HEK293 (cell line): ENCODE results near the gene CYB5R4.
A peak's percentile ranks its signal among the peaks of the same experiment; 100 is the strongest.

Experiments used
- FEZF1 ChIP-seq: fragments of 450-650 bp; formaldehyde crosslinking; IDR thresholded peaks from 2 replicates; pipeline ENCODE4 v1.5.1; 2016; ENCODE audit warnings: missing biosample characterization, missing genetic modification characterization
- GLI4 ChIP-seq: fragments of 450-650 bp; formaldehyde crosslinking; IDR thresholded peaks from 2 replicates; pipeline ENCODE4 v1.5.1; 2016; ENCODE audit warnings: missing biosample characterization, missing genetic modification characterization
- MZF1 ChIP-seq: fragments of 450-650 bp; formaldehyde crosslinking; IDR thresholded peaks from 2 replicates; pipeline ENCODE4 v1.5.1; 2017; ENCODE audit warnings: missing biosample characterization, missing genetic modification characterization, borderline replicate concordance
- OSR2 ChIP-seq: fragments of 450-650 bp; formaldehyde crosslinking; IDR thresholded peaks from 2 replicates; pipeline ENCODE4 v1.5.1; 2016; ENCODE audit warnings: missing biosample characterization, missing genetic modification characterization
- SALL2 ChIP-seq: fragments of 450-650 bp; formaldehyde crosslinking; IDR thresholded peaks from 2 replicates; pipeline ENCODE4 v1.5.0; 2017; ENCODE audit warnings: missing biosample characterization, mild to moderate bottlenecking, missing genetic modification characterization, borderline replicate concordance
- SETDB1 ChIP-seq: IDR thresholded peaks from one replicate; pipeline ENCODE4 v1.6.1; 2017; ENCODE audit warnings: mild to moderate bottlenecking, low read length, moderate library complexity, mixed read lengths; ENCODE audit not compliant: insufficient read length
- ZNF16 ChIP-seq: fragments of 450-650 bp; formaldehyde crosslinking; IDR thresholded peaks from 2 replicates; pipeline ENCODE4 v1.5.1; 2016; ENCODE audit warnings: low read depth, missing biosample characterization, missing genetic modification characterization
- ZNF202 ChIP-seq: fragments of 450-650 bp; formaldehyde crosslinking; IDR thresholded peaks from 2 replicates; pipeline ENCODE4 v1.5.1; 2016; ENCODE audit warnings: missing biosample characterization, missing genetic modification characterization, borderline replicate concordance
- ZNF214 ChIP-seq: fragments of 450-650 bp; formaldehyde crosslinking; IDR thresholded peaks from 2 replicates; pipeline ENCODE4 v1.5.1; 2017; ENCODE audit warnings: missing biosample characterization, mild to moderate bottlenecking, missing genetic modification characterization, borderline replicate concordance
- ZNF266 ChIP-seq: fragments of 450-650 bp; formaldehyde crosslinking; IDR thresholded peaks from 2 replicates; pipeline ENCODE4 v1.5.1; 2016; ENCODE audit warnings: missing biosample characterization, missing genetic modification characterization, low read depth
- ZNF426 ChIP-seq: fragments of 450-650 bp; formaldehyde crosslinking; IDR thresholded peaks from 2 replicates; pipeline ENCODE4 v1.5.1; 2017; ENCODE audit warnings: missing biosample characterization, missing genetic modification characterization, mild to moderate bottlenecking, inconsistent platforms, moderate library complexity
- ZNF48 ChIP-seq: fragments of 450-650 bp; formaldehyde crosslinking; IDR thresholded peaks from 2 replicates; pipeline ENCODE4 v1.5.1; 2016; ENCODE audit warnings: missing biosample characterization, missing genetic modification characterization
- ZNF514 ChIP-seq: fragments of 450-650 bp; formaldehyde crosslinking; IDR thresholded peaks from 2 replicates; pipeline ENCODE4 v1.5.1; 2016; ENCODE audit warnings: missing biosample characterization, missing genetic modification characterization
- ZNF530 ChIP-seq: fragments of 450-650 bp; formaldehyde crosslinking; IDR thresholded peaks from 2 replicates; pipeline ENCODE4 v1.5.1; 2016; ENCODE audit warnings: low read depth, missing biosample characterization, missing genetic modification characterization
- ZNF544 ChIP-seq: fragments of 450-650 bp; formaldehyde crosslinking; IDR thresholded peaks from 2 replicates; pipeline ENCODE4 v1.5.0; 2017; ENCODE audit warnings: missing biosample characterization, missing genetic modification characterization
- ZNF654 ChIP-seq: fragments of 450-650 bp; formaldehyde crosslinking; IDR thresholded peaks from 2 replicates; pipeline ENCODE4 v1.5.1; 2016; ENCODE audit warnings: low read depth, missing biosample characterization, missing genetic modification characterization
- ZNF664 ChIP-seq: fragments of 450-650 bp; formaldehyde crosslinking; IDR thresholded peaks from 2 replicates; pipeline ENCODE4 v1.5.1; 2016; ENCODE audit warnings: missing biosample characterization, missing genetic modification characterization
- ZNF747 ChIP-seq: fragments of 450-650 bp; formaldehyde crosslinking; IDR thresholded peaks from 2 replicates; pipeline ENCODE4 v1.5.1; 2016; ENCODE audit warnings: missing biosample characterization, missing genetic modification characterization
- ZNF785 ChIP-seq: fragments of 450-650 bp; formaldehyde crosslinking; IDR thresholded peaks from 2 replicates; pipeline ENCODE4 v1.5.1; 2016; ENCODE audit warnings: missing biosample characterization, missing genetic modification characterization
- ZNF830 ChIP-seq: fragments of 450-650 bp; IDR thresholded peaks from 2 replicates; pipeline ENCODE4 v1.5.0; 2018; ENCODE audit warnings: missing biosample characterization, missing genetic modification characterization, low read depth, mild to moderate bottlenecking, moderate library complexity
- TF ChIP-seq, protein P1 (sequence below): fragments of 450-650 bp; formaldehyde crosslinking; IDR thresholded peaks from 2 replicates; pipeline ENCODE4 v1.5.1; 2016; ENCODE audit warnings: missing biosample characterization, missing genetic modification characterization
- TF ChIP-seq, protein P2 (sequence below): fragments of 450-650 bp; formaldehyde crosslinking; IDR thresholded peaks from 2 replicates; pipeline ENCODE4 v1.5.1; 2017; ENCODE audit warnings: missing biosample characterization, mild to moderate bottlenecking, missing genetic modification characterization, moderate library complexity
- TF ChIP-seq, protein P3 (sequence below): fragments of 450-650 bp; formaldehyde crosslinking; IDR thresholded peaks from 2 replicates; pipeline ENCODE4 v1.5.1; 2016; ENCODE audit warnings: missing biosample characterization, missing genetic modification characterization
- TF ChIP-seq, protein P4 (sequence below): fragments of 450-650 bp; formaldehyde crosslinking; IDR thresholded peaks from 2 replicates; pipeline ENCODE4 v1.5.1; 2016; ENCODE audit warnings: missing biosample characterization, missing genetic modification characterization, low read depth
- TF ChIP-seq, protein P5 (sequence below): fragments of 450-650 bp; formaldehyde crosslinking; IDR thresholded peaks from 2 replicates; pipeline ENCODE4 v1.5.1; 2016; ENCODE audit warnings: missing biosample characterization, missing genetic modification characterization
- TF ChIP-seq, protein P6 (sequence below): fragments of 450-650 bp; formaldehyde crosslinking; conservative IDR thresholded peaks from 2 replicates; pipeline ENCODE4 v1.5.1; 2016; ENCODE audit warnings: low read depth, missing biosample characterization, missing genetic modification characterization

The CYB5R4 gene

DNA sequence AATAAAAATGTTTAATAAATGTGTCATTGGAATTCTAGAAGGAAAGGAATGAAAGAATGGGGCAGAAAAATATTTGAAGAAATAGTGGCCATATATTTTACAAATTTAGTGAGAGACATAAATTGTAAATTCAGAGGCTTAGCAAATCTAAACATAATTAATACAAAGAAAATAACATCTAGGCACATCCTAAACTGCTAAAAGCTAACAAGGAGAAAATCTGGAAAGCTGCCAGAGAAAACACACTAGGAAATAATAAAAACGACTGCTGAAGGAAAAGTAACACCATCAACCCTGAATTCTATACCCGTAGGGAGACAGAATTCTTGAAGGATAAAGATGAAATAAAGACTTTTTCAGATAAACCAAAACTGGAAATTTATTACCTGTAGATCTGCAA, 23.8 kb downstream of the CYB5R4 start (continued):
- TF ChIP-seq, protein P1, sequence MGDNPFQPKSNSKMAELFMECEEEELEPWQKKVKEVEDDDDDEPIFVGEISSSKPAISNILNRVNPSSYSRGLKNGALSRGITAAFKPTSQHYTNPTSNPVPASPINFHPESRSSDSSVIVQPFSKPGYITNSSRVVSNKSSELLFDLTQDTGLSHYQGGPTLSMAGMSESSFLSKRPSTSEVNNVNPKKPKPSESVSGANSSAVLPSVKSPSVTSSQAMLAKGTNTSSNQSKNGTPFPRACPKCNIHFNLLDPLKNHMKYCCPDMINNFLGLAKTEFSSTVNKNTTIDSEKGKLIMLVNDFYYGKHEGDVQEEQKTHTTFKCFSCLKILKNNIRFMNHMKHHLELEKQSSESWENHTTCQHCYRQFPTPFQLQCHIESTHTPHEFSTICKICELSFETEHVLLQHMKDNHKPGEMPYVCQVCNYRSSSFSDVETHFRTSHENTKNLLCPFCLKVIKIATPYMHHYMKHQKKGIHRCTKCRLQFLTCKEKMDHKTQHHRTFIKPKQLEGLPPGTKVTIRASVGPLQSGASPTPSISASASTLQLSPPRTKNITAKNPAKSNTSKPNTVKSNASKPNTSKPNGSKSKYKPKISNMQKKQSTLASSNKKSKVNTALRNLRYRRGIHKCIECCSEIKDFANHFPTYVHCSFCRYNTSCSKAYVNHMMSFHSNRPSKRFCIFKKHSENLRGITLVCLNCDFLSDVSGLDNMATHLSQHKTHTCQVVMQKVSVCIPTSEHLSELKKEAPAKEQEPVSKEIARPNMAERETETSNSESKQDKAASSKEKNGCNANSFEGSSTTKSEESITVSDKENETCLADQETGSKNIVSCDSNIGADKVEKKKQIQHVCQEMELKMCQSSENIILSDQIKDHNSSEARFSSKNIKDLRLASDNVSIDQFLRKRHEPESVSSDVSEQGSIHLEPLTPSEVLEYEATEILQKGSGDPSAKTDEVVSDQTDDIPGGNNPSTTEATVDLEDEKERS, result no peak
- no peak for TF ChIP-seq ZNF654
- no peak for TF ChIP-seq SETDB1
- no peak for TF ChIP-seq MZF1 (tag by site-specific recombination)
- TF ChIP-seq ZNF830 (tag by site-specific recombination), result 0 out of 2 replicates have a peak, but pooled peaks have one; percentile 21
- TF ChIP-seq, protein P2, sequence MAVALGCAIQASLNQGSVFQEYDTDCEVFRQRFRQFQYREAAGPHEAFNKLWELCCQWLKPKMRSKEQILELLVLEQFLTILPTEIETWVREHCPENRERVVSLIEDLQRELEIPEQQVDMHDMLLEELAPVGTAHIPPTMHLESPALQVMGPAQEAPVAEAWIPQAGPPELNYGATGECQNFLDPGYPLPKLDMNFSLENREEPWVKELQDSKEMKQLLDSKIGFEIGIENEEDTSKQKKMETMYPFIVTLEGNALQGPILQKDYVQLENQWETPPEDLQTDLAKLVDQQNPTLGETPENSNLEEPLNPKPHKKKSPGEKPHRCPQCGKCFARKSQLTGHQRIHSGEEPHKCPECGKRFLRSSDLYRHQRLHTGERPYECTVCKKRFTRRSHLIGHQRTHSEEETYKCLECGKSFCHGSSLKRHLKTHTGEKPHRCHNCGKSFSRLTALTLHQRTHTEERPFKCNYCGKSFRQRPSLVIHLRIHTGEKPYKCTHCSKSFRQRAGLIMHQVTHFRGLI (tag by site-specific recombination), result no peak
- no peak for TF ChIP-seq ZNF514 (tag by site-specific recombination)
- TF ChIP-seq ZNF530 (tag by site-specific recombination), result no peak
- no peak for TF ChIP-seq ZNF785
- no peak for TF ChIP-seq ZNF544
- no peak for TF ChIP-seq ZNF48 (tag by site-specific recombination)
- TF ChIP-seq ZNF747, result no peak
- peak; percentile 74 for TF ChIP-seq FEZF1 (tag by site-specific recombination)
- TF ChIP-seq, protein P3, sequence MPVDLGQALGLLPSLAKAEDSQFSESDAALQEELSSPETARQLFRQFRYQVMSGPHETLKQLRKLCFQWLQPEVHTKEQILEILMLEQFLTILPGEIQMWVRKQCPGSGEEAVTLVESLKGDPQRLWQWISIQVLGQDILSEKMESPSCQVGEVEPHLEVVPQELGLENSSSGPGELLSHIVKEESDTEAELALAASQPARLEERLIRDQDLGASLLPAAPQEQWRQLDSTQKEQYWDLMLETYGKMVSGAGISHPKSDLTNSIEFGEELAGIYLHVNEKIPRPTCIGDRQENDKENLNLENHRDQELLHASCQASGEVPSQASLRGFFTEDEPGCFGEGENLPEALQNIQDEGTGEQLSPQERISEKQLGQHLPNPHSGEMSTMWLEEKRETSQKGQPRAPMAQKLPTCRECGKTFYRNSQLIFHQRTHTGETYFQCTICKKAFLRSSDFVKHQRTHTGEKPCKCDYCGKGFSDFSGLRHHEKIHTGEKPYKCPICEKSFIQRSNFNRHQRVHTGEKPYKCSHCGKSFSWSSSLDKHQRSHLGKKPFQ (tag by site-specific recombination), result 0 out of 2 replicates have a peak, but pooled peaks have one; percentile 19
- peak; percentile 68; the same call in 1 of the 2 replicates for TF ChIP-seq OSR2
- TF ChIP-seq, protein P4, sequence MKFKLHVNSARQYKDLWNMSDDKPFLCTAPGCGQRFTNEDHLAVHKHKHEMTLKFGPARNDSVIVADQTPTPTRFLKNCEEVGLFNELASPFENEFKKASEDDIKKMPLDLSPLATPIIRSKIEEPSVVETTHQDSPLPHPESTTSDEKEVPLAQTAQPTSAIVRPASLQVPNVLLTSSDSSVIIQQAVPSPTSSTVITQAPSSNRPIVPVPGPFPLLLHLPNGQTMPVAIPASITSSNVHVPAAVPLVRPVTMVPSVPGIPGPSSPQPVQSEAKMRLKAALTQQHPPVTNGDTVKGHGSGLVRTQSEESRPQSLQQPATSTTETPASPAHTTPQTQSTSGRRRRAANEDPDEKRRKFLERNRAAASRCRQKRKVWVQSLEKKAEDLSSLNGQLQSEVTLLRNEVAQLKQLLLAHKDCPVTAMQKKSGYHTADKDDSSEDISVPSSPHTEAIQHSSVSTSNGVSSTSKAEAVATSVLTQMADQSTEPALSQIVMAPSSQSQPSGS (tag by site-specific recombination), result no peak
- TF ChIP-seq ZNF214, result no peak
- TF ChIP-seq SALL2 (tag by site-specific recombination), result no peak
- TF ChIP-seq, protein P5, sequence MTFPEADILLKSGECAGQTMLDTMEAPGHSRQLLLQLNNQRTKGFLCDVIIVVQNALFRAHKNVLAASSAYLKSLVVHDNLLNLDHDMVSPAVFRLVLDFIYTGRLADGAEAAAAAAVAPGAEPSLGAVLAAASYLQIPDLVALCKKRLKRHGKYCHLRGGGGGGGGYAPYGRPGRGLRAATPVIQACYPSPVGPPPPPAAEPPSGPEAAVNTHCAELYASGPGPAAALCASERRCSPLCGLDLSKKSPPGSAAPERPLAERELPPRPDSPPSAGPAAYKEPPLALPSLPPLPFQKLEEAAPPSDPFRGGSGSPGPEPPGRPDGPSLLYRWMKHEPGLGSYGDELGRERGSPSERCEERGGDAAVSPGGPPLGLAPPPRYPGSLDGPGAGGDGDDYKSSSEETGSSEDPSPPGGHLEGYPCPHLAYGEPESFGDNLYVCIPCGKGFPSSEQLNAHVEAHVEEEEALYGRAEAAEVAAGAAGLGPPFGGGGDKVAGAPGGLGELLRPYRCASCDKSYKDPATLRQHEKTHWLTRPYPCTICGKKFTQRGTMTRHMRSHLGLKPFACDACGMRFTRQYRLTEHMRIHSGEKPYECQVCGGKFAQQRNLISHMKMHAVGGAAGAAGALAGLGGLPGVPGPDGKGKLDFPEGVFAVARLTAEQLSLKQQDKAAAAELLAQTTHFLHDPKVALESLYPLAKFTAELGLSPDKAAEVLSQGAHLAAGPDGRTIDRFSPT (tag by site-specific recombination), result no peak
- no peak for TF ChIP-seq ZNF266
- no peak for TF ChIP-seq ZNF16
- TF ChIP-seq ZNF664, result no peak
- TF ChIP-seq, protein P6, sequence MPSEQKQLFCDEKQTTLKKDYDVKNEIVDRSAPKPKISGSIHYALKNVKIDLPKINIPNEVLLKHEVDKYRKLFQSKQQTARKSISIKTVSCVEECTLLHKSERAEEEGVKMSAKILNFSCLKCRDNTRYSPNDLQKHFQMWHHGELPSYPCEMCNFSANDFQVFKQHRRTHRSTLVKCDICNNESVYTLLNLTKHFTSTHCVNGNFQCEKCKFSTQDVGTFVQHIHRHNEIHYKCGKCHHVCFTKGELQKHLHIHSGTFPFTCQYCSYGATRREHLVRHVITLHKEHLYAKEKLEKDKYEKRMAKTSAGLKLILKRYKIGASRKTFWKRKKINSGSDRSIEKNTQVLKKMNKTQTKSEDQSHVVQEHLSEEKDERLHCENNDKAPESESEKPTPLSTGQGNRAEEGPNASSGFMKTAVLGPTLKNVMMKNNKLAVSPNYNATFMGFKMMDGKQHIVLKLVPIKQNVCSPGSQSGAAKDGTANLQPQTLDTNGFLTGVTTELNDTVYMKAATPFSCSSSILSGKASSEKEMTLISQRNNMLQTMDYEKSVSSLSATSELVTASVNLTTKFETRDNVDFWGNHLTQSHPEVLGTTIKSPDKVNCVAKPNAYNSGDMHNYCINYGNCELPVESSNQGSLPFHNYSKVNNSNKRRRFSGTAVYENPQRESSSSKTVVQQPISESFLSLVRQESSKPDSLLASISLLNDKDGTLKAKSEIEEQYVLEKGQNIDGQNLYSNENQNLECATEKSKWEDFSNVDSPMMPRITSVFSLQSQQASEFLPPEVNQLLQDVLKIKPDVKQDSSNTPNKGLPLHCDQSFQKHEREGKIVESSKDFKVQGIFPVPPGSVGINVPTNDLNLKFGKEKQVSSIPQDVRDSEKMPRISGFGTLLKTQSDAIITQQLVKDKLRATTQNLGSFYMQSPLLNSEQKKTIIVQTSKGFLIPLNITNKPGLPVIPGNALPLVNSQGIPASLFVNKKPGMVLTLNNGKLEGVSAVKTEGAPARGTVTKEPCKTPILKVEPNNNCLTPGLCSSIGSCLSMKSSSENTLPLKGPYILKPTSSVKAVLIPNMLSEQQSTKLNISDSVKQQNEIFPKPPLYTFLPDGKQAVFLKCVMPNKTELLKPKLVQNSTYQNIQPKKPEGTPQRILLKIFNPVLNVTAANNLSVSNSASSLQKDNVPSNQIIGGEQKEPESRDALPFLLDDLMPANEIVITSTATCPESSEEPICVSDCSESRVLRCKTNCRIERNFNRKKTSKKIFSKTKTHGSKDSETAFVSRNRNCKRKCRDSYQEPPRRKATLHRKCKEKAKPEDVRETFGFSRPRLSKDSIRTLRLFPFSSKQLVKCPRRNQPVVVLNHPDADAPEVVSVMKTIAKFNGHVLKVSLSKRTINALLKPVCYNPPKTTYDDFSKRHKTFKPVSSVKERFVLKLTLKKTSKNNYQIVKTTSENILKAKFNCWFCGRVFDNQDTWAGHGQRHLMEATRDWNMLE, result no peak
- TF ChIP-seq ZNF202 (tag by site-specific recombination), result no peak
- no peak for TF ChIP-seq GLI4 (tag by site-specific recombination)
- TF ChIP-seq ZNF426, result no peak
